Fibroblast of skin of right biceps (primary cell): Measurements from ENCODE around the gene RETREG1.
"Not testable (repeated sequence)": the region's sequence is repeated elsewhere in the genome, so short reads cannot be mapped to it uniquely, and the experiment has no call there.

Experiments used
- DNase-seq: peaks from one replicate; pipeline ENCODE4 v3.0.0-alpha.2; 2013

RETREG1 gene

DNA sequence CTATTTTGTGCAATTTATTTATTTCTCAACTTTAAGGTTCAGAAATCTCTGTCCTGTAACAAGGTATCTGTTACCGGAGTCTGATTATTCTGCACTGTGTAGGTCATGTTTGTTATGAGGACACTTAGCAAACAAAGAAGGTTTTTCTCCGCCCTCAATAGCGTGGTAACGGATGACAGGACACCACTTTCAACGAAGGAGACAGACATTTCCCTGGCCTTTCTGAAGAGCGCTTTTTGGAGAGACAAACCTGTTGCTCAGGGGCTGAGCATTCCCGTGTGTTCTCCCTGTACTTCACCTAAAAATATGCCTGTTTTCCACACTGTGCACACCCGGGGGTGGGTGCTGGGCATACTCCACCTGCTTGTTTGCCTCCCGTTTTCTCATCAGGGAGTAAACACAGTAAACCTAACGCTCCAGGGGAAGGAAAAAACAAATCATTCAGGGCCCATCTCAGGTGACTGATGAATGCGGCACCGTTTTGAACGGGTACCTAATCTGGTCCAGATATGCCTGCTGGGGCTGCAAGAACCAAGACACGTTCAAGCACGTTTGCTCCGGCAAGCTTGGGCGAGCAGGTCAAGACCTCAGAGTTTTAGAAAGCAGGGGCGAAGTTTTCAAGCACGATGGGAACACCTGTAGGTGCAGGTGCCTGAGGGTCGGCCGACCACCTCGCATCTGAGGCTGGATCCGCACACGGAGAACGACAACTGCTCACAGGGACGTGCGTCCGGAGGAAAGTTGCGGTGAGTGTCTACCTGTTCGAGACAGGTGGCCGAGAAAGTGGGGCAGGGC lies 859 bp downstream of the RETREG1 start:
- DNase-seq, result no peak

DNA sequence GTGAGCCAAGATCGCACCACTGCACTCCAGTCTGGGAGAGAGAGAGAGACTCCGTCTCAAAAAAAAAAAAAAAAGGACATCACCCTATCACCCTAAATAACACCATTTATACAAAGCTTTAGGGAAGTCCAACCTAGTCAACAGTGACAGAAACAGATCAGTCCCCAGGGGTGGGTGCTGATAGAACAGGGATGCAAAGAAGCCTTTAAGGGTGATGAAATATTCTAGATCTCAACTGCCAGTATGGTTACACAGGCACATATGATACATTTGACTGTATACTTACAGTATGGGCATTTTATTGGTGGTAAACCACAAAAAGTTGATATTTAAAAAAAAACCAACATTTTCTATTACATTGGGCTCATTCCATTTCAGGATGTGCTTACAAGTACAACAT lies 4.8 kb downstream of the RETREG1 start:
- no peak for DNase-seq

DNA sequence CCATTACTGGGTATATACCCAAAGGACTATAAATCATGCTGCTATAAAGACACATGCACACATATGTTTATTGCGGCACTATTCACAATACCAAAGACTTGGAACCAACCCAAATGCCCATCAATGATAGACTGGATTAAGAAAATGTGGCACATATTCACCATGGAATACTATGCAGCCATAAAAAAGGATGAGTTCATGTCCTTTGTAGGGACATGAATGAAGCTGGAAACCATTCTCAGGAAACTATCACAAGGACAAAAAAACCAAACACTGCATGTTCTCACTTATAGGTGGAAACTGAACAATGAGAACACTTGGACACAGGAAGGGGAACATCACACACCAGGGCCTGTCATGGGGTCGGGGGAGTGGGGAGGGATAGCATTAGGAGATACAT lies 5.9 kb downstream of the RETREG1 start:
- not testable (repeated sequence) for DNase-seq

DNA sequence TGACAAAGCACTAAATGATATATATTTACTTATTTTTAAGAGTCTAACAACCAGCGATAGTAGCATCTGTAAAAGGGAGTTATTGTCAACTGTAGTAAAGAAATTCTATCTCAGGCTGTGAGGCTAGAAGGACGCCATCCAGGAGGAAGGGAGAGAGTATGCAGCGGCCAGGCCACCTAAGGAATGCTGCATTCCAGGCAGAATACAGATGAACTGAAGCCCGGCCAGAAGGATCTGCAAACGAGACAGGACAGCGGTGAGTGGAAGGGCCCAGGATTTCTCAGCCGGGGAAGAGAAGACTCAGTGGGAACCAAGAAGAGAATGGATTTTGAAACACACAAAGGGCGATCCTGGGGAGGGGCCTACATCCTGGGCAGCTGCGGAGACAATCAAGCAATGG lies 7.4 kb downstream of the RETREG1 start:
- no peak for DNase-seq

DNA sequence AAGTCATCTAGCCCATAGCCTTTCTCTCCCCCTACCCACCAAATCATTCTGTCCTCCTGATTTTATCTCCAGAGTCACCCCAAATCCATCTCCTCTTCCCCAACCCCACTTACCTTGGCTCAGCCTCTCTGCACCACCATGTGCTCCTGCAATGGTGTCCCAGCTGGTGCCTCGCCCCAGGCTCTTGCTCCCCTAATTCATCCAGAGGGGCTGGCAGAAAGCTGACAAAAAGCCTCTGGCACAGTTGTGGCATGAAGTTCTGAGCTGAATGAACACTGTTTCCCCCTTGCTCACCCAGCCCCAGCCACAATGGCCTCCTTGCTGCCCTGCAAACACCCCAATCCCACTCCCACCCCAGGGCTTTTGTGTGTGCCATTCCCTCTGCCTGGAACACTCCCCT lies 10.2 kb downstream of the RETREG1 start:
- no peak for DNase-seq

DNA sequence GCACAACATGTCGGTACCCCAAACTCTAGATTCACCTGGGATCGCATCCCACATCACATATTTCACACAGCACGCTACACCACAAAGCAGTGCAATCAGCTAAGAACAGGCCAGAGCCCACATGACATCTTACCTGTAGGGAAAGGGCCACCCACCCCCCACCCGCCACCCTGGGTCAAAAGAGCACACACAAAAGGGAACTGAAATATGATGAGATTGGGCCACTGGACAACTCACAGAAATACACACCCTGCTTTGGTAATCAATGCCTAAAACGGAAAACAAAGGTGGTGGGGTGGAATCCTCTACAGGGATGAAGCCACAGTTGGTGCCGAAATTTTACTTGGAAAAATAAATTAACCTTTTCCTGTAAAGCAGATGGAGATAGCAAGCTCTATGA lies 13.1 kb downstream of the RETREG1 start:
- DNase-seq, result no peak

DNA sequence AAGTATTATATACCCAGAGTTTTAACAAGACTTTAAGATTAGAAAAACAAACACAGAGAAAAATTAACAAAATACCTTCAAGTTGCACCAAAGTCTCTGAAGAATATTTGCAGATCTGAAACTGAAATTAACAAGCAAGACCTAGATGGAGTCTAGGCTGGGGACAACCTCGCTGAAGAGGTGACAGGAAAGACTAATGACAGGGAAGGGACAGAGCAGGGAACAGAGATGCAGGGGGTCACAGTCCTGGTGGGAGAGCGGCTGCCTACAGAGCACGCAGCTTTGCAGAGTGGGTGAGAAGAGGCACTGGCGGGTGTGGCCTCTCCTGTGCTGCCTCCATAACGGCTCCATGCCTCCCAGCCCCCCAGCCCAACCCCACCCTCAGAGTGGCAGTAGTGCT lies 13.5 kb downstream of the RETREG1 start:
- DNase-seq, result no peak

DNA sequence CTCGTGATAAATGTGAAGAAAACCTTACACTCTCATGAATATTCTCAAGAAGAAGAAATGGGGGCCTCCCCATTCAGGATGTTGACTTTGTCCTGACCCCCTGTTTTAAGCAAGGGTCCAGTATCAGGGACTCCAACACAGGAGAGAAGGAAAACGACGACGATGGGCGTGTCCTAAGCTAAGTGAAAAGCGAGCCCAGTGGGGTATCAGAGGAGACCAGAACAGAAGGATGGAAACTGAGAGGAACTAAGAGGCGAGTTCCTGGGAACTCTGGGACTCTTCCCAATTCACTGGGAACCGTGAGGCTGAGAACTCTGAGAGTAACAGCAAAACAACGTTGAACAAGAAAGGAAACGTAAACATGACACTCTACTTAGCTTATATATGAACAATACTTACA lies 14.6 kb downstream of the RETREG1 start:
- no peak for DNase-seq

DNA sequence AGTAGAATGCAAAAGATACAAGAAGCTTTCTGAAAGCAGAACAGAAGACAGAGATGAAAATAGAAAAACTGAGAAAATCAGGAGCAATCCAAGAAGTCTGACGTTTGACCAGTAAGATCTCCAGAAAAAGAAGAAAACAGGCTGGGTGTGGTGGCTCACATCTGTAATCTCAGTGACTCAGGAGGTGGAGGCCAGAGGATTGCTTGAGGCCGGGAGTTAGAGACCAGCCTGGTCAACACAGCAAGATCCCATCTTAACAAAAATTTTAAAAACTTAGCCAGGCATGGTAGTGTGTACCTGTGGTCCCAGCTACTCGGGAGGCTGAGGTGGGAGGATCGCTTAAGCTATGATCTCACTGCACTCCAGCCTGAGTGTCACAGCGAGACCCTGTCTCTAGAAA lies 15.9 kb downstream of the RETREG1 start:
- DNase-seq, result no peak

DNA sequence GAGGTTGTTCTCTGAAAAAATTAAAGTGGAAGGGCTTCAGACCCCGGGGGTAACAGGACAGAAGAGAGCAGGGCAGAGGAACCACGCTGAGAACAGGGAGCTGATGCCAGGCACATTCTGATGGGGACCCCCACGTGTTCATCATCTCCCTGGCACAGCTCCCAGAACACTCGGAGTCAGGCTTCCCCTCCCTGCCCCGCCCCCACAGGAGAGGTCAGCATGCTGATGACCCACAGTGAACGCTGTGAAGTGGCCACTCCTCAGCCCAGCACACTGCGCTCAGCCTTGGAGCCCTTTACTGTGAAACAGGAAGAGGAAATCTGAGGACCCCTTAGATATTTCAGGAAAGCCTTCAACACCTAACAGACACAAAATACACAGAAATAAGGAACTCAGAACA lies 16.4 kb downstream of the RETREG1 start:
- DNase-seq, result peak; percentile 10

DNA sequence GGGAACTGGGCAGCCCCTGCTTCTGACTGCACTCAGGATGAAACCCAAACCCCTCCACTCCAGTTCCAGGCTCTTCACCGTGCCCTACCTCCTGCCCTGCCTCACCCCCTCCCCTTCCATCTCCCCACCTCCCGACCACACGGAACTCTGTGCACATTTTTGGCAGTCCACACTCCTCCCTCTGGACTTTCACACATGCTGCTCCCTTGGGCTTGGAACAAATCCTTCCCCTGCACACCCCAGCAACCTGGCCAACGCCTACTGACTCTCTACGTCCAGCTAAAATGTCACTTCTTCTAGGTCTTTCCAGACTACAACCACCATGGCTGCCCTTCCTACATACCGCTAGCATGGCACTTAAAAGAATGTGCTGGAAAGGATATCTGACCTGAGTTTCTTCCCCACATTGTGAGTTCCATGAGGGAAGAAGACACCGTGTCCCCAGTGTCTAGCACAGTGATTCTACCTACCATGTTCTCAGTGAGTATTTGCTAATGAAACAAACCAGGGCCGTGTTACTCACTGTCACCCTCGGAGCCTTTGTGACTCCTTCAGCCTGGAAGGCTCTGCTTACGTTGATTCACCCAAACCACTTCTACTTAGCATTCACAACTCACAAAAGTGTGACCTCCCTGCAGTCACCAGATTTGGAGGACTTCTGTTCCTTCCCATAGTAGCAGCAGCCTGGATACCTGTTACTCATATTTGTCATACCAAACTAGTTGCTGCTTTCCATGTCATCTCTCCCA lies 18.7 kb downstream of the RETREG1 start:
- no peak for DNase-seq

DNA sequence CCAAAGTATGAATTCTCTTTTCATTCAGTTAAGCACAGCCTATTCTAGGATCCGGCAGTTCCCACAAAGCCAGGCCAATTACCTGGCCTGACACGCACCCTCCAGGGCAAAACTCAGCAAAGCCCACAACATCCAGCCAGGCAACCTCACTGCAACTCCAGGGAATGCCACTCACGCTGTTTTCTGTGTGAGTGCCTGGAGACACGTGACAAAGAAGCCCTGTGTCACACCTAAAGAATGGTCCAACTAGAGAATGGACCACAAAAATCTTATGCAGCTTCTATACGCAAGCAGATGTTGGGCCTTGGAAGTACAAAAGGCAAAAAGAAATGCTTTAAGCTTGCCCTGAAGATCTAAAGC lies 20.2 kb downstream of the RETREG1 start:
- peak; percentile 62 for DNase-seq

DNA sequence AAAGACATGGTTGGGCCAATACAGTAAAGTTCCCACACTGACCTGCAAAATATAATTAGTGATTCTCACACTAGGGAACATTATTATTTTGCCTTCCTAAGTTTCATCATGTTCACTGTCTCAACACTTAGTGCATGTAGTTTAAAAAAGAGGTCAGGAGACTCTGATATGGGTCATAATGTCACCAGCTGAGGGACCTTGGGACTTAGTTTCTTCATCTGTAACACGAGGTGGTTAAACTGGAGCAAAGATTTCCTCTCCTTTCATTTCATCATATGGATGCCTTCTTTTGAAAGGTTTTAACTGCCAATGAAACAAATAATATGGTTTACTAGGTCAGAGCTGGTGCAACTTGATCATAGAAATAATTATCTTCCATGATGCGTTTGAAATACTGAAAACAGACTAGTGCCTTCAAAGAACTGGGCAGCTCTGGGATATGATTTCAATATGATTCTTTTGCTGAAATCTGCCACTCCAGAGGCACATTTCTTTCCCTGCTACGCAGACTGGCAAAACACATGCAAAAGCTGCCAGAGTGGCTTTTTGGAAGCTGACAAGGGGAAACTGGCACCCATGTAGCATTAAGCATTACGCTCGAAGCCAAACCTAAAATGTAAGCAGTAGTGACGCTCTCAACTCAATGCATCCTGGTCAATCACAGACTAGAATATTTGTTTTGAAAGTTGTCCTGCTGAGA lies 20.8 kb downstream of the RETREG1 start:
- no peak for DNase-seq

DNA sequence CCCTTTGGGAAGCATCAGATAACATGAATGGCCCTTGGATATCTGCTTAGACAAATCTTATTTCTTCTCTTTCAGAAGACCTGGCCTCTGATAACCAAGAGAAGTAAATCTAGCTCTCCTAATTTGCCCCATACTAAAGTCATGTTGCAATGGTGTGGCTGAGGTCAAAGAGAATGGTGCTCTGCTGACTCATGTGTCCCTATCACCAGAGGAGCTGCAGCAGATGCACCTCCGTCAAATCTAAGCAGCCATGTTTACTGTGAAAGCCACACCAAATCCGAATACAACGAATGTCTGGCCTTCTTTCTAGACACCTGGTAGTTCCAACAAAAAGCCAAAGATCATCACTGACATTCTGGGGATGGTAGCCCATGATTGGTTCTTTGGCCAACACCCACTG lies 23.2 kb downstream of the RETREG1 start:
- no peak for DNase-seq

DNA sequence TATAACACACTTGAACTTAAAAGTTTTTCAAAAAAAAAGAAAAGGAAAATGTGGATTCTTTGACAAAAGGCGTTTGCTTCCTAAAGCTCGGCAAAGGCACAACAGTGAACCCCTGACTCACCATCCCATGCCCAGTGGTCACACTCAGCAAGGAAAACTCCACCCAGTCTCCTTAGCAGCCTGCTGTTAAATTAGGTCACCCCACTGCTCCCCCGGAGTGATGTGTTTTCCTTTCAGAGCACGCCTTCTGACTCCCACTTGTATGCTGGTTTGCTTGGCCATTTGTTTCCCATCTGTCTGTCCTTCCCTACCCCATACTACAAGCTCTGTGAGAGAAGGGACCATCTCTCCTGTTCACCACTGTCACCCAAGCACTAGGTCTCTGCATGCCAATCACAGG lies 23.8 kb downstream of the RETREG1 start:
- peak; percentile 35 for DNase-seq

DNA sequence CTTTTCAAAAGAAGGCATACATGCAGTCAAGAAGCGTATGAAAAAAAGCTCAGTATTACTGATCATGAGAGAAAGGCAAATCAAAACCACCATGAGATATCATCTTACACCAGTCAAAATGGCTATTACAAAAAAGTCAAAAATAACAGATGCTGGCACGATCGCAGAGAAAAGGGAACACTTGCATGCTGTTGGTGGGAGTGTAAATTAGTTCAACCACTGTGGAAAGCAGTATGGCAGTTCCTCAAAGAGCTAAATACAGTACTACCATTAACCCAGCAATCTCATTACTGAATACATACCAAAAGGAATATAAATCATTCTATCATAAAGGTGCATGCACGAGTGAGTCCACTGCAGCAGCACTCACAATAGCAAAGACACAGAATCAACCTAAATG lies 24.5 kb downstream of the RETREG1 start:
- DNase-seq, result no peak

DNA sequence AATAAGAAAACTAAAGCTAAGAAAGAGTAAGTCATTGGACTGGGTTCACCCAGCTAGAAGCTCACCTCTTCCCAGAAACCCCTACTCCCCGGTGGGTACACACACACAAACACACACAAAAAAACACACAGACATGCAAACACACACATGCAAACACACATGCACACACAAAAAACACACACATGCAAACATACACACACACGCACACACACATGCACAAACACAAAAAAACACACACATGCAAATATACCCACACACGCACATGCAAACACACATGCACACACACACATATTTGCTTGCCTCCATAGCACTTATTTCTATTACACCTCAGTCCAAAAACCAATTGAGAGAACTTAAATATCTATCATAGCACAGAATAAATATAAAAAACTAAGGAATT lies 26.1 kb downstream of the RETREG1 start:
- DNase-seq, result no peak

DNA sequence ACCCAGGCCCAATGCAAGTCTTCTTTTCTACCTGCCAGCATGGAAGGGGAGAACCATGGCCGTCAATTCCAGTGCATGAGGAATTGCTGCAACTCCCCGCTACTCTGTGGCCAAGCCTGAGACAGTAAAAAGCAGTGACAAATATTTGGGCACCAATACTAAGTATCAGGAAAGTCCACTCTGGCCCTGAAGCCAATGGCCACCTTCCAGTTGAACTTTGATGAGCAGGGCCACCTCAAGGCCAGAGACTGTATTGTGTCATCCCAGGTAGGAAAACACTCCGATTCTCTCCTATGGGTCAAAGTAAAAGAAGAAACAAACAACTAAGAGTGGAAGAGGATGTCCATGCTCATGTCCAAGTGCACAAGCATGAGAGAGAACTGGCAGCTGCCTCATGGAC lies 27.1 kb downstream of the RETREG1 start:
- DNase-seq, result no peak

DNA sequence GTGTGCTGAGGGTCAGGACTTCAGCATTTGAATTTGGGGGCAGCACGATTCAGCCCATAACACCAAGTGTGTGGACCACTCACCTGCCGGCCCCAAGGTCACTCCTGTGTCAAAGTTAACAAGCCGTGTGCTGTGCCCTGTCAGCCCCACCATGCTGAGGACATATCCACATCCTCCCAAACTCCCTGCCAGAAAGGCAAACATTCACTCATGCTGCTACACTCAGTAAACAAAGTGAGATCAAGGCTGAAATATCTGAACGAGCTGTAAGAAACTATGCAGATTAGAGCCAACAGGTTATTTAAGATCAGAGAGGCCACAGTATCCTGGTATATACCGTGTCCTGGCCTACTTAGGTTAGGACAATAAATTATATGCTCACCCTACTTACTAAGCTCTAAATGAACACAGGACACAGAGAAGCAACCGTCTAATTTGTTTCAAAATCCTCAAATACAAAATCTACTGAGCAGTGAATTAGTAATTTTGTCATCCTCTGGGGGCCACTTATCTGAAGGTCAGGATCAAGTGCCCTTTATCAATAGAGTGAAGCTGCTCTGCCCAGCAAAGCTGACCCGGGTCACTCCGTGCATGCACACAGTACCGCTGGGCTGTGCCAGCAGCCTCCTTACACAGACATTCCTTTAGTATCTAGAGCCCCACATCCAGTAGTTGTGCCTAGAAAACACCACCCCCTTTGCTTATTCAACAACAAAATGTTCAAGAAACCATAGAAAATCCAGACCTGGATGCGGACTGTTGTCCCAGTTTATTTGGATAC lies 28.2 kb downstream of the RETREG1 start:
- no peak for DNase-seq

DNA sequence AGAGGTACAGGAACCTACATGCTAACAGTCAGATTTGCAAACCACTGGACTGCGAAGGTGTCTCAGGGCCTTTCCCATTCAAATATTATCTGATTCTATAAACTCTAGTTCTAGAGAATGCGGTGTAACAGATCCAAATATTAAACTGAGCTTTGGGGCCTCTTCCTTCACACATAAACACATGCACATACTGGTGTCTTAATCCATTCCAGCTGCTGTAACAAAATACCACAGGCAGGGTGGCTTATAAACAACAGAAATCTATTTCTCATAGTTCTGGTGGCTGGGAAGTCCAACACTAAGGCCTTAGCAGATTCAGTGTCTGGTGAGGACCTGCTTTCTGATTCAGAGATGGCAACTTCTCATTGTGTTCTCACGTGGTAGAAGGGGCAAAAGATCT lies 30.2 kb downstream of the RETREG1 start:
- no peak for DNase-seq

DNA sequence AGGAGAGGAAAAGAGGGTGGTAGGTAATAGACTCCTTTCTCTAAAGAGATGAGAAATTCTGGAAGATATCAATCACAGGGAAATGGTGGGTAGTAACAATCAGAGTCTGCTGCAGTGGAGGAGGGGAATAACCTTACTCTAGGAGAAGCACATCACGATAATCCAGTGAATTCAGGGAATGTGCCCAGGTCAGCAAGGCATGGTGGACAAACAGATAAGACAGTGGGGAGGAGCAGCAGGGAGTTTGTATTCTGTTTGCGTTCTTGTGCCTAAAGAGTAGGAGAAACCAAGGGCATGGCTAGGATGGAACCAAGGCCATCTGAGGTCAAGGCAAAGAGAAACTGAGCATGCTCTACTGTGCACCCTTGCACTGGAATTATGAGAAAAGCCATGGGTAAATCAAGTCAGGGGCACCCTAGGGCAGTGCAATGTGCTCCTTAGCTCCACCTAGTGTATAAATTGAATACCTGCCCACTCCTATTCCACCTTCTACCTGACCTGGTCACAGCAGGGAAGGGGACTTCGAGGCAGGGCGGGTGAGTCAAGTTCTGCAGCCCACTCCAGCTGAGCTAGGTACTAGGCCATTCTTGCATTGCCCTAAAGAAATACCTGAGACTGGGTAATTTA lies 31.6 kb downstream of the RETREG1 start:
- DNase-seq, result no peak

DNA sequence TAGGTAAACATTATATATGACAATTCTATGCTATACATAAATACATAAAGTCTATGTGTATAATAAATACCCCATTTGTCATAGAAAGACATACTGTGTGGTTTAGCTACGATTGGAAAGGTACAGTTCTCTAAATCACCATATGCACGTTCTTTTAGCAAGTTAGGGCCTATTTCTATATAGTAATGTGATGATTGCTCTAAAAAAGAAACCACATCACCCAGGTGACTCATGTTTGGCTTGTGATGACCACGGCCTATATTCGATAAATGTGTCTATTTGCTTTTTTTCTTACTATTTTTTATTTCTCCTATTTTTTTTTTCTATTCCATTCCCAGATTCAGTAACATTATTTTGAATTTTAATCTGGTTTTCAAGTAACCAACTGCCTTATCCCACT lies 34.7 kb downstream of the RETREG1 start:
- DNase-seq, result peak; percentile 8

DNA sequence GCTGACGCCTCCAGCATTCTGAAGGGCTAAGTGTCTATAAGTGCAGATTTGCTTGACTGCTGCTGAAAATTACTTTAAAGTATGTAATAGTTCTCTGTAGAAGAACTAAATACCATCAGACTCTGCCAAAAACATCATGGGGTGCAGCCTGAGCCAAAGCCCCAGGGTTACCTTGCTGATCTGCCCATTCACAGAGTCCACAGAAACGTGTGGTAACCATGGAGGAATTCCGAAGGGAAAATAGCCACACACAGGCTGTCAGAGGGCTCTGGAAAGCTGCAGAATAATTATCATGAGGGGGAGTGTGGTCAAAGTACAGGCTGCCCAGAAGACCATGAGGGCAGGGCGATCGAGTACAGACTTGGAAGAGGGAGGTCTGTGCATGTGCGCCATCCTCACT lies 36.4 kb downstream of the RETREG1 start:
- no peak for DNase-seq
